K562 (cell line): Measurements from ENCODE around the gene TMEM123. TPM values are rescaled to one million over a fixed set of nuclear protein-coding genes. Genes with fewer than 3 reads are reported as not detected.

Source experiments
- CBFA2T2 ChIP-seq: fragments of 450-650 bp; conservative IDR thresholded peaks from 2 replicates; pipeline ENCODE4 v1.6.1; 2017; ENCODE audit warnings: mild to moderate bottlenecking
- FOXA1 ChIP-seq: fragments of 450-650 bp; IDR thresholded peaks from 2 replicates; pipeline ENCODE4 v1.6.1; 2016; ENCODE audit warnings: mild to moderate bottlenecking, borderline replicate concordance
- GTF2A2 ChIP-seq: IDR thresholded peaks from 2 replicates; pipeline ENCODE4 v1.6.1; 2016; ENCODE audit warnings: mild to moderate bottlenecking, missing genetic modification characterization, missing compliant biosample characterization
- MEIS2 ChIP-seq: fragments of 450-650 bp; IDR thresholded peaks from 2 replicates; pipeline ENCODE4 v1.6.1; 2014; ENCODE audit warnings: mild to moderate bottlenecking; ENCODE audit not compliant: partially characterized antibody
- TFE3 ChIP-seq: fragments of 450-650 bp; formaldehyde crosslinking; IDR thresholded peaks from 2 replicates; pipeline ENCODE4 v1.4.0; 2020; ENCODE audit warnings: mild to moderate bottlenecking, mixed read lengths
- ZNF347 ChIP-seq: fragments of 450-650 bp; formaldehyde crosslinking; IDR thresholded peaks from 2 replicates; pipeline ENCODE4 v1.4.0; 2020; ENCODE audit warnings: low read depth, mild to moderate bottlenecking, moderate library complexity
- polyA plus RNA-seq, 8 experiments: library from polyadenylated mRNA; depleted of rRNA in 4 of 8; stranded (reverse) in 5 of 8; unstranded in 3 of 8; fragments of >200 nt; fragmentation: Nextera tagmentation in 2 of 8; fragmentation: Illumina TruSeq in 1 of 8; extraction: Ambion mirVana in 2 of 8; extraction: Trizol in 1 of 8; gene quantifications; 2 replicates each; pipeline versions ENCODE4 v1.2.1 to v1.2.3, GENCODE V29; 2011 to 2014; ENCODE audit warnings: inconsistent platforms in 1 of 8, missing spikeins in 1 of 8
- total RNA-seq, 7 experiments: library from RNA; depleted of rRNA in 6 of 7; stranded (reverse); fragments of >200 nt in 6 of 7; fragmentation: Illumina TruSeq in 2 of 7; extraction: Trizol in 2 of 7; gene quantifications; 2 replicates each; pipeline versions ENCODE4 v1.2.1 to v1.2.3, GENCODE V29; 2011 to 2021; ENCODE audit warnings: low replicate concordance in 1 of 7
- TF ChIP-seq, protein P1 (sequence below), 2 experiments: IDR thresholded peaks in 1 of 2; conservative IDR thresholded peaks in 1 of 2; 2 replicates each; pipeline ENCODE4 v1.6.1; 2016; ENCODE audit warnings: low read depth in 2 of 2, mild to moderate bottlenecking in 1 of 2, missing compliant biosample characterization in 1 of 2, missing genetic modification characterization in 1 of 2, moderate library complexity in 1 of 2

Gene TMEM123
- total and polyA plus RNA-seq, 9 of the 15 experiments (the other 6 are each of a cell fraction or from before 2014, with no cell fraction given): 19.8 to 344 (median 82.4) TPM

GRCh38 chr11:102447941-102448868 lies 4.4 kb downstream of the TMEM123 start (continued):
- TF ChIP-seq, protein P1, sequence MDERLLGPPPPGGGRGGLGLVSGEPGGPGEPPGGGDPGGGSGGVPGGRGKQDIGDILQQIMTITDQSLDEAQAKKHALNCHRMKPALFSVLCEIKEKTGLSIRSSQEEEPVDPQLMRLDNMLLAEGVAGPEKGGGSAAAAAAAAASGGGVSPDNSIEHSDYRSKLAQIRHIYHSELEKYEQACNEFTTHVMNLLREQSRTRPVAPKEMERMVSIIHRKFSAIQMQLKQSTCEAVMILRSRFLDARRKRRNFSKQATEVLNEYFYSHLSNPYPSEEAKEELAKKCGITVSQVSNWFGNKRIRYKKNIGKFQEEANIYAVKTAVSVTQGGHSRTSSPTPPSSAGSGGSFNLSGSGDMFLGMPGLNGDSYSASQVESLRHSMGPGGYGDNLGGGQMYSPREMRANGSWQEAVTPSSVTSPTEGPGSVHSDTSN (CRISPR knock-in tag; IDR thresholded peaks at IDR 0.05; ENCODE audit: low read depth): no peak
- TF ChIP-seq, protein P1 (tag; conservative IDR thresholded peaks at IDR 0.05; ENCODE audit: low read depth): 0 out of 2 replicates have a peak, but pooled peaks have one; percentile 35
- TF ChIP-seq FOXA1 (no peak), CBFA2T2 (no peak), ZNF347 (CRISPR knock-in tag) (no peak), GTF2A2 (tag) (no peak), TFE3 (CRISPR knock-in tag) (no peak), MEIS2 (peak; percentile 71)
